ENCODE data around the gene NR2F1. TPM values are rescaled to one million over a fixed set of nuclear protein-coding genes. Genes with fewer than 3 reads are reported as not detected.

NR2F1 gene
- total and polyA plus RNA-seq, 3 donors from 2014 or later = 16.0 to 22.7 (median 16.9) TPM

DNA sequence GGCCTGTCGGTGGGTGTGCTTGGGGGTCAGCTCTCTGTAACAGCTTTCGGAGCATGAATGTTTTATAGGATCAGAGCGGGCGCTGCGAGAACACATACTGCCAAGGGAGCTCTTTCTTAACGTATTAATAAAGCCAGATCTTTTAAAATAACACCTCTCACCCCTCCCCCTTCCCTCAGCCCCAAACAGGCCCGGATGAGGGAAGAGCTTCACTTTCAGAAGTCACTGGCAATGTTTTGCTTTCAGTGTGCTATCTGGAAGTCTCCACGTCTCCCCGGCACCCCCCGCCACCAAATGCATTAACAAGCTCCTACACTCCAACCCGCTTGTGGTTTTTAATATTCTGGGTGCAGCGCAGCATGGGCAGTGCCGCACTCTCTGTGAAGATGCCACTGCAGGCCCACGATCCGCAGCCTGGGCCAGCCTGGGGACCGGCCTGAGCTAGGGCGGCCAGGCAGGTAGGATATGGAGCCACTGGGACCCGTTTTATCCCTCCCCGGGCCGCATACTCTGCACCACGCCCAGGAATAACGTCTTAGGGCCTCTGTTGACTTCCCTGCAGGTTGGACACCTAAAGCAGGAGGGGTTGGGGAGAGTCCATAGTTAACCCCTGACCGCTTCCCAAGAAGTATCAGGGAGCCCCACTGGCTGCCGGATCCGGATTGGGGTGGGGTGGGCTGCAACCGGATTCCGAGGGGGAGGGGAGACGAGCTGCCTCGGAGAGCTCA is 12.6 kb downstream of the NR2F1 start:
- no peaks in the 10 kb centered on the region for H3K27me3 ChIP-seq
- intact Hi-C loops (cut with DNase I; ENCODE audit: low total_unique reads) = no loop called here
- TF ChIP-seq POLR2A (IDR thresholded peaks at IDR 0.05) = no peak
- TF ChIP-seq, protein P1, sequence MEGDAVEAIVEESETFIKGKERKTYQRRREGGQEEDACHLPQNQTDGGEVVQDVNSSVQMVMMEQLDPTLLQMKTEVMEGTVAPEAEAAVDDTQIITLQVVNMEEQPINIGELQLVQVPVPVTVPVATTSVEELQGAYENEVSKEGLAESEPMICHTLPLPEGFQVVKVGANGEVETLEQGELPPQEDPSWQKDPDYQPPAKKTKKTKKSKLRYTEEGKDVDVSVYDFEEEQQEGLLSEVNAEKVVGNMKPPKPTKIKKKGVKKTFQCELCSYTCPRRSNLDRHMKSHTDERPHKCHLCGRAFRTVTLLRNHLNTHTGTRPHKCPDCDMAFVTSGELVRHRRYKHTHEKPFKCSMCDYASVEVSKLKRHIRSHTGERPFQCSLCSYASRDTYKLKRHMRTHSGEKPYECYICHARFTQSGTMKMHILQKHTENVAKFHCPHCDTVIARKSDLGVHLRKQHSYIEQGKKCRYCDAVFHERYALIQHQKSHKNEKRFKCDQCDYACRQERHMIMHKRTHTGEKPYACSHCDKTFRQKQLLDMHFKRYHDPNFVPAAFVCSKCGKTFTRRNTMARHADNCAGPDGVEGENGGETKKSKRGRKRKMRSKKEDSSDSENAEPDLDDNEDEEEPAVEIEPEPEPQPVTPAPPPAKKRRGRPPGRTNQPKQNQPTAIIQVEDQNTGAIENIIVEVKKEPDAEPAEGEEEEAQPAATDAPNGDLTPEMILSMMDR (IDR thresholded peaks at IDR 0.05) = no peak
- WGBS, 2 donors = 44 to 64% methylated on average over 29 of the region's 29 CpGs
- no peak overlapping the region for H3K4me3 ChIP-seq
- H3K9me3 ChIP-seq = no peaks in the 10 kb centered on the region
- DNase-seq = no peak
- no peak overlapping the region for H3K27ac ChIP-seq
- H3K4me1 ChIP-seq = no peaks in the 10 kb centered on the region
- no peaks in the 10 kb centered on the region for H3K36me3 ChIP-seq (ENCODE audit: low read depth, missing control alignments)

DNA sequence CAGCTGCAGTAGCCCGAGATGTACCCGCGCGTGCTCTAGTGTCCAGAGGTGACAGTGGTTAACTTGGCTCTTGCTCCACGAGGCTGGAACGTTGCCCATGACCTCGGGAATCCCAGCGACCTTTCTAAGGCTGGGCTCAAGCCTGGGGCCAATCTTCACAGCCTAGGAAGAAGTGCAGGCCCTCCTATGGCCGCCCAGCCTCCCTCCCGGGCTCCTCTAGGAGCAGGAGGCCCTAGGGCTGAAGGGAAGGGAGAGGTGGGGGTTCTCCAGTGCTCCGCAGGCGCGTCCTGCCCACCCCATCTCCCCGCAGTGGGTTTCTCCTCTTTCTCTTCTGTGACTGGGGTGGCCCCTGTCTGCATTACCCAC is 13.3 kb downstream of the NR2F1 start:
- TF ChIP-seq POLR2A (IDR thresholded peaks at IDR 0.05) = no peak
- TF ChIP-seq, protein P1 (IDR thresholded peaks at IDR 0.05) = no peak
- Histone ChIP-seq H3K4me1 (no peaks in the 10 kb centered on the region), H3K27ac (no peak overlapping the region), H3K36me3 (ENCODE audit: low read depth, missing control alignments) (no peaks in the 10 kb centered on the region), H3K9me3 (no peaks in the 10 kb centered on the region), H3K27me3 (no peaks in the 10 kb centered on the region), H3K4me3 (no peak overlapping the region)
- 48 to 50% methylated on average over 6 to 14 of the region's 14 CpGs for WGBS, 2 donors
- DNase-seq = no peak
- intact Hi-C loops (cut with DNase I; ENCODE audit: low total_unique reads) = no loop called here

DNA sequence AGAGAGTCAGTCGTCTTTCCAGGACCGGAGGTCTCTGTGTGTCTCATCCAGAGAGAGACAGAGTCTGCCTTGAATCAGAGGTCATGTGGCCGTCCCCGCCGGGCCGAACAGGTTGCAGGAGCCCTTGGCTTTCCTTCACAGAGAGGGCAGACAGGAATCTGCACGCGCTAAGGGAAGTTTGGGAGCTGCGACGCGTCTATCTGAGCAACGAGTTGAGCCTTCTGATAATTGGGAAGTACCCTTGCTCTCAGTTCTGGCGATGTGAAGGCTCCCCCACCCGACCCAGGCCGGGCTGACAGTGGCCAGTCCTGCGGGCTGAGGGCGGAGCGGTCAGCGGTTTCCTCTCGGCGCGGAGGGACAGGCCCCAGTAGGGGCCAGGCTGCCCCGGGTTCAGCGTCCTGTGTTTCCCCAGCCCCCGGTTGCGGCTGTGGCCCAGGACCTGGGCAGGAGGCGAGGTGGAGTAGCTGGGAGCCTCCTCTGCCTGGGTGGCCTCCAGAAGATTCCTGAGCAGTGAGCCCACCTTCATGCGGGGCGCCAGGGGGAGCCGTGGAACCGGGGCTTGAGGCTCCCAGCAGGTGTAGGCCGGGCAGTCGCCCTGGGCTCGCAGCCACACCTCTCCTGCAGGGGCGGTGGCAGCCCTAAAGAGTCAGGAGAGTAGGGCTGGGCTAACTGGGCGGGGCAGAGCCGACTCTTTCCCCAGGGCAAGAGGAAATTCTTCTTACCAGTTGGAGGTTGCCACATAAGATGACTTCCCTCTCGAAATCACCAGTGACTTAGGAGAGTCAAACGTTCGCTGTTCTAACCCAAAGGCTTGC is 13.9 kb downstream of the NR2F1 start:
- H3K9me3 ChIP-seq = no peaks in the 10 kb centered on the region
- no peak overlapping the region for H3K4me3 ChIP-seq
- DNase-seq = no peak
- WGBS, 2 donors = 33 to 62% methylated on average over 3 to 40 of the region's 40 CpGs
- TF ChIP-seq, protein P1 (IDR thresholded peaks at IDR 0.05) = no peak
- TF ChIP-seq POLR2A (IDR thresholded peaks at IDR 0.05) = no peak
- H3K36me3 ChIP-seq (ENCODE audit: low read depth, missing control alignments) = no peaks in the 10 kb centered on the region
- intact Hi-C loops (cut with DNase I; ENCODE audit: low total_unique reads) = no loop called here
- H3K4me1 ChIP-seq = no peaks in the 10 kb centered on the region
- H3K27me3 ChIP-seq = no peaks in the 10 kb centered on the region
- no peak overlapping the region for H3K27ac ChIP-seq

DNA sequence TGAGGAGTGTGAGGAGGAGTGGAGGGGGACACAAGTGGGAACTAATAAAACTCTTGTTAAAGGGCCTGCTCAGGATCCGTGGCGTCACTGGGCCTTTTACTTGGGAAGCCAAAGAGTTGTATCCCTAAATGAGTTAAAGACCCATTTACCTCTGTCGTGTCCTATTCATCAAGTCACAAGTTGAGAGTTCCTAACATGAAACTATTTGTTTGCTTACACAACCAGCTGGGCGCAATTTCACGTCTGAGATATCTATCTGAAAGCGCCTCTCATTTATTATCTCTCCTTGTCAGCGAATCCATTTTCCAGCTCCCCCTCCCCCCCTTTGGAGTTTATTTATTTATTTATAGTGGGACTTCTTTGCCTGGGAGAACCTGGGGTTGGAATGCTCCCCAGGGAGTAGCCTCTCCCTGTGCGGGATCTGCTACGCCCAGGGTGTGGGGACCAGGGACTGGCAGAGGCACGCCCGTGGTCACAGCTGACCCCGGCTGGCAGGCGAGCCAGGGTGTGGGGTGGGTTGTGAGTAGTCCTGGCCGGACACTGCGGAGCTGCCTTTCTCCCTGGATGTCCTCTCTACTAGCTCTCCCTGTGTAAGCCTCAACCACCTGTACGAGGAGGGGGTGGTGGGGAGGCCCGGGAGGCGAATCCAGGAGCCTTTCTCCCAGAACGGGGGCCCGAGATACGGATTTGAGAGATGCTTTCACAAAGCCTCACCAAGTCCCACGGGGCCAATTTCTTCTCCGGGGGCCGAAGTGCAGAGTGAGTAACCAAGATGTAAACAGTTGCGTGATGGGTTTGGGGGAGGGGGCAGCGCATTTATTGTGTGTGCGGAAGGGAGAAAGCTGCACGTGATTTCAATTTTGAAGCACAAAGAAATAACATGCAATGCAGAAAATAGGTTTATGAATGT is 15.3 kb downstream of the NR2F1 start:
- DNase-seq = no peak

DNA sequence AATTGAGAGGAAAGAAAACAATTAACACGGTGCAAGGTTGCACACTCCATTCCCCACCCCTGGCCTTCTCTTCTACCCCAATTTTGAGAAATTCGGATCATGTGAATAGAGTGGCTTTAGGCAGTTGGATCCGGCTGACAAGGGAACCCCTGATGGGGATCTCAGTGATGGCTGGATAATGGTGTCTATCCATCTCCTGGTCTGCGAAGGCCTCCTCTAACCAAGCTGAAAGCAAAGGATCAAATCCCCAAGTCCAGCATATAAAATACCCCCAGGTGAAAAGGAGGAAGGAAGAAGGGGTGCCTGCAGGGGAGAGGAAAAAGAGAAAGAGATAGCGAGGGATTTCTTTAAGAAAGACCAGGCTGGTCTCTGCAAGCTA is 16.0 kb downstream of the NR2F1 start:
- intact Hi-C loops (cut with DNase I; ENCODE audit: low total_unique reads) = no loop called here
- Histone ChIP-seq H3K36me3 (ENCODE audit: low read depth, missing control alignments) (no peaks in the 10 kb centered on the region), H3K27me3 (no peaks in the 10 kb centered on the region), H3K27ac (no peak overlapping the region), H3K4me3 (no peak overlapping the region), H3K9me3 (no peaks in the 10 kb centered on the region), H3K4me1 (no peaks in the 10 kb centered on the region)
- WGBS, 2 donors = 48 to 57% methylated on average over 5 of the region's 5 CpGs
- TF ChIP-seq, protein P1 (IDR thresholded peaks at IDR 0.05) = no peak
- TF ChIP-seq POLR2A (IDR thresholded peaks at IDR 0.05) = no peak
- DNase-seq = no peak

More for the DNA sequence above, 15.3 kb downstream of the NR2F1 start:
- no peak overlapping the region for H3K4me3 ChIP-seq
- TF ChIP-seq POLR2A (IDR thresholded peaks at IDR 0.05) = no peak
- H3K27ac ChIP-seq = no peak overlapping the region
- no peaks in the 10 kb centered on the region for H3K9me3 ChIP-seq
- no peaks in the 10 kb centered on the region for H3K4me1 ChIP-seq
- WGBS, 2 donors = 39 to 56% methylated on average over 27 to 28 of the region's 28 CpGs
- no peaks in the 10 kb centered on the region for H3K36me3 ChIP-seq (ENCODE audit: low read depth, missing control alignments)
- no peaks in the 10 kb centered on the region for H3K27me3 ChIP-seq
- intact Hi-C loops (cut with DNase I; ENCODE audit: low total_unique reads) = no loop called here
